Measurements from ENCODE around the gene USP40.

USP40 gene

DNA sequence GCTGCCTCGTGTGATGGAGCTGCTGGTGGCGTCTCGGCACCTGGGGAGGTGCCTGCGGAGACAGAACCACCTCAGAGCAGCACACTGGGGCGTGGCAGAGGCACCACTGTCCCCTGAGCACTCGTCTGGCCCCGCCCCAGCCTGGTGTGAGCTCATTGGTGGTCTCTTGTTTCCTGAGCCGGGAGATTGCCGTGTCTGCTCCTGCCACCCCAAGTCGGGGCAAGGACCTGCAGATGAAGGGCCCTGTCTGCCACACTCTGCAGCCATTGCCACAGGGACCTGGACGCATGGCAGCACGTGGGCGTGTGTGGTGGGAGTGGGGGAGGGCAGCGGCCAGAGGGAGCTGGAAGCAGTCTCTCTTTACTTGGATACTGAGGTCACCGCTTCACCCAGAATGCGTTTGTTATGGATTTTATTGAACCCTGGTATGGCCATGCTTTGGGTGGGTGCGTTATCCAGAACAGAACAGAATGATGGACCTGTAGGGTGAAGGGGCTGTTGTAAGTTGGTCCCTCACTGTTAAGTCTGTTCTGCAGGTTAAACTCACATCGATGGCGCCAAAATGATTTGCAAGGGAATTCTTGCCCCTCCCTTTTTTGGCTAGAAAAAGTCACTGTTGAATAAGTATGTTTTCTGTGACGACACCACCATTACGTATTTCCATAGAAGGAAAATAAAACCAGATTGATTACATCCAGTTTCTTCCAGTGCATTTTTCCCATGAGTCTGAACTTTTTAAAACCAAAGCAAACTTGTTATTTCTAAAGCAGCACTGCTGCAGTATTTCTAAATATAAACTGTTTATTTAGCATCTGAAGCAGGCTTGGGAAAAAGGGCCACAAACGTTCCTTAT lies 92.0 kb downstream of the USP40 start:
- no peak for DNase-seq

GRCh38 chr2:233473878-233474277 lies 92.7 kb downstream of the USP40 start:
- DNase-seq: no peak

GRCh38 chr2:233473386-233473791 lies 93.2 kb downstream of the USP40 start:
- no peak for DNase-seq

DNA sequence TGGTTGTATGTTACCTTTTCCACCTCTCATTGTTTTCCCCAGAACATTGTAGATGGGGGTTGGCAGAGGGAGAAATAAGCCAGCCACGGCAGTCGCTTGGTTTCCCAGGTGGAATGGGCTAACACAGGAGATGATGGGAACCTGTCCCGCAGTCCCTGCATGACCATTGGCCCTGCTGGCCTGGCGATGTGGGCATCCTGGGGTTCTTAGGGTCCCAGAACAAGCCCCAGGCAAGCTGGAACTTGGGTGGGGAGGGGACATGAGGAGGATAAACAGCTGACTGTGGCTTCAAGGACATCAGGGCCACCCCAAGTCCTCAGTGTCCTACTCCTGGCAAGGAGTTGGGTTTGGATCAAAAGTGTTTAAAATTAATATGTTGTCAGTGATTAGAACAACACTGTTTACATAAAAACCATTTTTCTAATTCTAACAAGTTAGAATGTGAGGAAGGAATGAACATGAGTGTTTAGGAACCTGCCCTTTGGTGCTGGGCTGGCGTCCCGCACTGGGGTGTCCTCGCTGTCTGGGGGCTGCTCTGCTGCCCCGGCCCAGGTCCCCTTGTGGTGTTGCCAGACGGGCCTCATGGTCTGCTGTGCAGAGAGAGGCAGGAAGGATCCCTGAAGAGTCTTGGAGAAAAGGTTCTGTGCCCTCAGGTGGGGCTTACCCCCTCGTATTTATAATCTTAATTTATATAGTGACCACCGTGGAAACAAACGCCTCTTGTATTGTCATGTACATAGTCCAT lies 95.1 kb downstream of the USP40 start:
- no peak for DNase-seq

GRCh38 chr2:233470839-233471238 lies 95.7 kb downstream of the USP40 start:
- no peak for DNase-seq

- no peak for DNase-seq
These were observed 96.4 kb downstream of the USP40 start for GRCh38 chr2:233470011-233470687.

DNA sequence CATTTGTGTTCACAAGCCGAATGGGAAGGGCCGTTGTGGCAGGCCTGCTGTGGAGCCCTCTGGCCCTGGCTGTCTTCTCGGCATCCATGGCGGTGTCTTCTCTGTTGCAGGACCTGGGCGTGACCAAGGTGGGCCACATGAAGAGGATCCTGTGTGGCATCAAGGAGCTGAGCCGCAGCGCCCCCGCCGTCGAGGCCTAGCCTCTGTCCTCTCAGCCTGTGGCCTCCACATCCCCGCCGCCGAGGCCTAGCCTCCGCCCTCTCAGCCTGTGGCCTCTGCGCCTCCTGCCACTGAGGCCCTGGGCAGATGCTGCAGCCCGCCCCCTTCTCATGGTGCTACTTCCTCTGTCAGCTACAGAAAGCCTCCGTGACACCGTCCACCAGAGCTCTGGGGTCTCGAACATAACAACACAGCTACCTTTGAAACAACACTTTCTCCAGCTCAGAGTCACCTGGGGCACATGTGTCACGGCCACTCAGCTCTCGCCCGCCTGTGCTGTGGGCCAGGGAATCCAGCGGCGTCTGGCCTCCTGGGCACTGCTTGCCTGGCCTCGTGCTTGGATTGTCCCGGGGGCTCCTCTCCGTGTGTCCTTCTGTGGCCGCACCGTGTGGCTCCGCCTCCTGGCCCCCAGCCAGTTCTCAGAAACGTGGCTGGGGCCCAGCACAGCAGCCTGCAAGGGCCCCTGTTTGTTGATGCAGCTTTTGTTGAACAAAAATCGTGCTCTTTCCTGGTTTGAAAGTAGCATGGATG lies 97.1 kb downstream of the USP40 start:
- no peak for DNase-seq

DNA sequence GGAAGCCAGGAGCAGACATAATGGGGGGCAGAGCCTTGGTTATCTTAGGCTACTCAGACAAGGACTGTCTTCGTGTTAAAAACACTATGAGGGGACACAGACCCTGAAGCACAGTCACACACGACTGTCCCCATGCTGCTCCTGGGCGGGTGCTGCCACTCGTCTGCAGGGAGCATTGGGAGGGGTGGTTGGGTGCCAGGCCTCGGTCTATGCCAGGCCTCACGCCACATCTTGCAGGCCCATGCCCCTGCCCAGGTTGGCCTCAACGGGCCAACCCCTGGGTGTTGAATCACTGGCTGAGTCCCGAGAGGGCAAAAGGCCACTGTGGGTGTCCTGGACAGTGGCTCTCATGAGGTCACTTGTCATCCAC lies 97.9 kb downstream of the USP40 start:
- DNase-seq: no peak

DNA sequence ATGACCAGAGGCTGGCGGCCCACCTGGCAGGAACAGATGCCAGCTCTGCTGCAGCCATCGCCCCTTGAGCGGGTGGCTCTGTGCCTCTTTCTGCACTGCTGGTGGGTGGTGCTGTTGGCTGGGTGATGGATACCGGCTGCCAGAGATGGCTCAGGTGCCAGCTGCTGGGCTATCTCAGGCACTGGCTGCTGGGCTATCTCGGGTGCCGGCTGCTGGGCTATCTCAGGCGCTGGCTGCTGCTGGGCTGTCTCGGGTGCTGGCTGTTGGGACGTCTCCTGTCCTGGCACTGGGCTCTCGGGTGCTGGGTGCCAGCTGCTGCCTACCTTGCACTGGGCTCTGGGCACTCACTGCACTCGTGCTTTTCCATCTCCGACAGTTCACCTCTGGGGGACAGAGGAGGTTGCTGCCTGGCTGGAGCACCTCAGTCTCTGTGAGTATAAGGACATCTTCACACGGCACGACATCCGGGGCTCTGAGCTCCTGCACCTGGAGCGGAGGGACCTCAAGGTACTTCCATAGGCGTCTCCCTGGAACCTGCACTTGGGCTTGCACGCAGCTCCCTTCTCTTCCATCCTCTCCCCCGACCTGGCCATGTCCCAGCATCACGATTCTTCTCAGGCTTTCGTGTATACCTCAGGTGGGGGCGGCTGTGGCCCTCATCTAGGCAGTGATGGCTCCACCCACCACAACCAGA lies 98.4 kb downstream of the USP40 start:
- DNase-seq: no peak

DNA sequence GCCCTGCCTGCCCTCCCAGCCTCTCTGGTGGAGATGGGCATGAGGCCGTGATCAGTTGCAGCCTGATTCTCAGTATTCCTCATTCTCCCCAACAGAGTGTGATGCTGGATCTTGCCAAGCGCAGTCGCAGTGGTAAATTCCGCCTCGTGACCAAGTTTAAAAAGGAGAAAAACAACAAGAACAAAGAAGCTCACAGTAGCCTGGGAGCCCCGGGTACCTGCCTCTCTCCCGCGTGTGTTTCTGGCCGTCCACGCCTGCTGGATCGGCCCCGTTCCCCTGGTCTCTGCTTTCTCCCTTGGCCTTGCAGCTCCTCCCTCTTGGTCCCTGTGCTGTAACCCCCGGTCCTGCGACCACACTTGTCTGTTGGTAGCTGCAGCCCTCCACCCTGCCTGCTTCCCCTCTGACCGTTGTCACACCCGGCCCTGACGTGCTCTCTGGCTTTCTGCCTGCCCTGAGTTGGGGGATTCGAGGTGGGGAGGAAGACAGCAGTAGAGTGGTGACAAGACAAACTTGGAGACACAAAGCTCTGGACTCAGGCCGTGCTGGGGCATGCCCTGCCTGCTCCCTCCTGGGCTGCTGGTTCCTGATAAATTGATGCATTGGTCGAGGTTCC lies 99.5 kb downstream of the USP40 start:
- no peak for DNase-seq

GRCh38 chr2:233464531-233465240 lies 101.9 kb downstream of the USP40 start:
- no peak for DNase-seq

DNA sequence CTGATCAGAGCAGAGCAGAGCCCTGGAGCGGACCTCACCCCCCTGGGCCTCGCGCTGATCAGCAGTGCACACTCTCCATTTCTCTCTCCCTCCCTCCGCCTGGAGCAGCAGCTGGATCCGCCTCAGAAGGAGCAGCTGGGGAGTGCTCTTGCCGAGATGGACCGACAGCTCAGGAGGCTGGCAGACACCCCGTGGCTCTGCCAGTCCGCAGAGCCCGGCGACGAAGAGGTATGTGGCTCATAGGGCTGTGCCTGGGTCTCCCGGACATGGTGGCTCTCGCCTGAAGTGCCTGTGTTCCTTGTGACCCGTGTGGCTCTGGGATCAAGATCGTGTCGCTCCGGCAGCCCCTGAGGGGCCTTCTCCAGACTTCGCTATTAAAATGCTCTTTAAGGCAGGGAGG lies 102.5 kb downstream of the USP40 start:
- DNase-seq: no peak

GRCh38 chr2:233463586-233463985 lies 103.0 kb downstream of the USP40 start:
- no peak for DNase-seq

DNA sequence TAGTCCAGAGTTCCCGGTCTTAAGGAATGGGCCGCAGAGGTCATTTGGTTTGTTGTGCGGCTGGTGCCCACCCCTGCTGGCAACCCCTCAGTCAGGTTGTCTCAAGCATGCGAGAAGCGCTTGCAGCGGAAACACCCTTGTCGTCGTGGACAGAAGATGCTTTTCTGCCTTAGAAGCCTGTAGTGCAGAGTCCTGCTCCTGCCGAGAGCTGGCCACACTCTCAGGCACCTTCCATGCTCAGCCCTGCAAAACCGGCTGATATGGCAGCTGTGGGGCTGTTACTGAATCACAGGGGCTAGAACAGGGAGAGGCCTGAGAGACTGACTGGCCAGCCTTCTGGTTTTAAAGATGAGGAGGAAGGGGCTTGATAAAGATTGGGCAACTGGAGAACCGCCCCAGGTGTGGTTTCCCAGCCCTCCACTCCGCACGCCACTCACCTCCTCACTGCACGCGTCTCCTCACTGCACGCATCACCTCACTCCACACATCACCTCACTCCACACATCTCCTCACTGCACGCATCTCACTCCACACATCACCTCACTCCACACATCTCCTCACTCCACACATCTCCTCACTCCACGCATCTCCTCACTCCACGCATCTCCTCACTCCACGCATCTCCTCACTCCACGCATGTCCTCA lies 103.6 kb downstream of the USP40 start:
- DNase-seq: no peak

- no peak for DNase-seq
These were observed 104.3 kb downstream of the USP40 start for GRCh38 chr2:233462202-233462785.

DNA sequence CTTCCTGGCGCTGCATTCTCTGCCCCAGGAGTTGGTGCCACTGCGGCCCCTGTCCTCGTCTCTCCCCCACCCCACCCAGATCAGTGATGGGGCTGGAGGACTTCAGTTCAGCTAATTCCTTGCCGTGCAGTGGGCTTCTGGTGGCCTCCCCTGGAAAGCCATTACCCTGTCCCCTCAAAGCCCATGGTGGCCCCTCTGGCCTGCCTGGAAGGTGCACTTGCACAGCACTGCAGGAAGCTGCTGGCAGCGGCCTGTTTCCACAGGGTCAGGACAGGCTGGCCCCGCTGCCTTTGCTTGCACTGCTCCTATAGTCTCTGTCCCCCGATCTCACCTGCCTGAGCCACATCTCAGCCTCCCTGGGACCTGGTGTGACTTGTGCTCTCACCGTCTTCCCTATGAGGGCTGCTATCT lies 105.1 kb downstream of the USP40 start:
- DNase-seq: no peak

GRCh38 chr2:233460726-233461441 lies 105.7 kb downstream of the USP40 start:
- peak; percentile 63 for DNase-seq

GRCh38 chr2:233459426-233459825 lies 107.2 kb downstream of the USP40 start:
- DNase-seq: no peak

DNA sequence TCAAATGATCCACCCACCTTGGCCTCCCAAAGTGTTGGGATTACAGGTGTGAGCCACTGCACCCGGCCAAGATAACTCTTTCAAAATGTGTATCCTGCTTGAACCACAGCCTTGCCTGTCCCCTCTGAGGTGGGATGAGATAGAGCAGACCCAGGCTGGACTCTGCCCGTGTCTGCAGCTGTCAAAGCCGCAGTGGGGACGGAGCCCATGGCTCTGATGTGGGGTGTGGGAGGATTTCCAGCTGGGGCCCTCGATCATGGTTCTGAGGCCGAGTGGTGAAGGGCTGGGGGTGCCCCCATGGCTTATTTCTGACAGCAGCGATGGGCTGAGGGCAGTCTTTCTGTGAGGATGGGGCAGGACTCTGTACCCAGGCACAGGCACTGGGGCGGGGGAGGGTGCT lies 107.8 kb downstream of the USP40 start:
- no peak for DNase-seq

Measured in NCI-H1417 treated with DMSO at 0.1 percent for 48 hours (cell line).